ENCODE results near the gene MIS18A. TPM values are rescaled to one million over a fixed set of nuclear protein-coding genes. Genes with fewer than 3 reads are reported as not detected.

Gene MIS18A
- total and polyA plus RNA-seq, 4 donors, result 6.7 to 11.0 (median 10.3) TPM

DNA sequence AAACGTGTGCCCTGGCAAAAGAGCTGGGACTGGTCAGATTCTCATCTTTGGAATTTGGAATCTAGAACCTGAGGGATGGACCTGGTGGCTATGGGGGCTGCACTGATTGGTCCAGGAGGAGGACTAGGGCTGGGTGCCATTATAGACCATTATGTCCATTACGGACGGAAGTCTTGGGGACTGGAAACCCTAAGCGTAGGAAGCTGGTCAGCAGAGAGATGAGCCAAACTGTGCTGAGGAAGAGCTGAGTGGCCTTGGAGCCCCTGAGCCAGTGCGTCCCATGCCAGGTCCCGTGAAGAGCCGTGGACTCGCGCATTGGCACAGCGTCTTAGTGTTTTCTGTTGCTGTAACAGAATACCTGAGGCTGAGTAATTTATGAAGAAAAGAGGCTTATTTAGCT, 29.8 kb upstream of the MIS18A start:
- peaks cover 28% of the 10 kb centered on the region for H3K36me3 ChIP-seq (ENCODE audit: control insufficient read depth, insufficient read depth, low read length)
- no peak overlapping the region for H3K4me3 ChIP-seq (ENCODE audit: low read depth, low read length)
- H3K27me3 ChIP-seq (ENCODE audit: control insufficient read depth, insufficient read depth, low read length), result no peaks in the 10 kb centered on the region
- H3K9me3 ChIP-seq (ENCODE audit: control insufficient read depth, insufficient read depth, low read length), result no peaks in the 10 kb centered on the region
- WGBS (ENCODE audit: insufficient coverage), result 91% methylated on average over 10 of the region's 10 CpGs
- H3K4me1 ChIP-seq (ENCODE audit: control insufficient read depth, insufficient read depth, low read length), result peaks cover 22% of the 10 kb centered on the region
- DNase-seq (ENCODE audit: low read depth in 4 of 6, low spot score in 6 of 6), result no peak
- H3K27ac ChIP-seq (ENCODE audit: low read depth, low read length), result no peak overlapping the region

DNA sequence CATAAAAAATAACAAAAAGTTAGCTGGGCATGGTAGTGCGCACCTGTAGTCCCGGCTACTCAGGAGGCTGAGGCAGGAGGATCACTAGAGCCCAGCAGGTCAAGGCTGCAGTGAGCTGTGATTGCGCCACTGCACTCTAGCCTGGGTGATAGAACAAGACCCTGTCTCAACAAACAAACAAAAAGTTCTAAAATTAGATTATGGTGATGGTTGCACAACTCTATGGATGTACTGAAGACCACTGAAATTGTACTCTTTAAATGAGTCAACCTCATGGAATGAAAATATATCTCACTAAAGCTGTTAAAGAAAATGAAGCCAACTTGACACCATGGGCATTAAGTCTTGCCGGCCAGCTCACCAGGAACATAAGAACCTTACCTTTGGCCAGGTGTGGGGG, 28.9 kb upstream of the MIS18A start:
- DNase-seq (ENCODE audit: low read depth in 4 of 6, low spot score in 6 of 6), result no peak
- peaks cover 26% of the 10 kb centered on the region for H3K36me3 ChIP-seq (ENCODE audit: control insufficient read depth, insufficient read depth, low read length)

DNA sequence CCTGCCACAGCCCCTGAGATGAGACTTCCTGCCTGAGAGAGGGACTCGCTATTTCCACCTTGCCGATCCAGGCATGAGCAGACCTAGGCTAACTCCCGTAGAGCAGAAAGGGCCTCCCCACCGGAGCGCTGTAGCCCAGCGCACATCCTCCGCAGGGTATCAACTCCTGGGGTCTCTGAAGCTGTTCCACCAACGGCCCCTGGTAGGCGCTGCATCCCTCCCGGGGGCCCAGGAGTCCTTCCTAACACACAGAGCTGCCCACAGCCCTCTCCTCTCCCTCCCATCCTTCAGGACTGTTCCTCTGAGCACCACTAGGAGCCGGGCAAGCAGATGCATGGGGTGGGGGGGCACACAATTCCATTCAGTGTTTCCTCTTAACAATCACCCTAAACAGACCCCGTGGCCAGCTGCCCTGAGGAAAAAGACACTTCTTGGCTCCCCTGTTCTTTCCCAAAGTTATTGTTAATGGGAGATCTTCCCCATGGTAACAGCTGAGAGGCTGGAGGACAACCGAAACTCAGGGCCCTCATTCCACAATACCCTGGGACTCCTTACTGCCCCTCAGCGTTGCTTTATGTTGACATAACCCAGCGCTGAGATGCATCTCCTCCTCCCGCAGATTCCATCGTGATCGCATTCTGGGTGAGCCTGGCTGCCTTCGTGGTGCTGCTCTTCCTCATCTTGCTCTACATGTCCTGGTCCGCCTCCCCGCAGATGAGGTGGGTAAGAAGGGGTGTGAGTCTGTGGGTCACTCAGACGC, 27.4 kb upstream of the MIS18A start:
- DNase-seq (ENCODE audit: low read depth in 4 of 6, low spot score in 6 of 6), result peak in 5 of 6 donors; percentile 47 to 87 (median 51)
- no peaks in the 10 kb centered on the region for H3K9me3 ChIP-seq (ENCODE audit: control insufficient read depth, insufficient read depth, low read length)
- H3K27ac ChIP-seq (ENCODE audit: low read depth, low read length), result peak overlapping the region; percentile 78
- 36% methylated on average over 17 of the region's 22 CpGs for WGBS (ENCODE audit: insufficient coverage)
- no peak overlapping the region for H3K4me3 ChIP-seq (ENCODE audit: low read depth, low read length)
- peaks cover 12% of the 10 kb centered on the region for H3K4me1 ChIP-seq (ENCODE audit: control insufficient read depth, insufficient read depth, low read length)
- H3K36me3 ChIP-seq (ENCODE audit: control insufficient read depth, insufficient read depth, low read length), result peaks cover 14% of the 10 kb centered on the region
- H3K27me3 ChIP-seq (ENCODE audit: control insufficient read depth, insufficient read depth, low read length), result no peaks in the 10 kb centered on the region

More for the DNA sequence above, 28.9 kb upstream of the MIS18A start:
- H3K27ac ChIP-seq (ENCODE audit: low read depth, low read length), result no peak overlapping the region
- no peaks in the 10 kb centered on the region for H3K27me3 ChIP-seq (ENCODE audit: control insufficient read depth, insufficient read depth, low read length)
- H3K9me3 ChIP-seq (ENCODE audit: control insufficient read depth, insufficient read depth, low read length), result no peaks in the 10 kb centered on the region
- H3K4me1 ChIP-seq (ENCODE audit: control insufficient read depth, insufficient read depth, low read length), result peaks cover 19% of the 10 kb centered on the region
- H3K4me3 ChIP-seq (ENCODE audit: low read depth, low read length), result no peak overlapping the region
- WGBS (ENCODE audit: insufficient coverage), result 100% methylated on average over 3 of the region's 4 CpGs

DNA sequence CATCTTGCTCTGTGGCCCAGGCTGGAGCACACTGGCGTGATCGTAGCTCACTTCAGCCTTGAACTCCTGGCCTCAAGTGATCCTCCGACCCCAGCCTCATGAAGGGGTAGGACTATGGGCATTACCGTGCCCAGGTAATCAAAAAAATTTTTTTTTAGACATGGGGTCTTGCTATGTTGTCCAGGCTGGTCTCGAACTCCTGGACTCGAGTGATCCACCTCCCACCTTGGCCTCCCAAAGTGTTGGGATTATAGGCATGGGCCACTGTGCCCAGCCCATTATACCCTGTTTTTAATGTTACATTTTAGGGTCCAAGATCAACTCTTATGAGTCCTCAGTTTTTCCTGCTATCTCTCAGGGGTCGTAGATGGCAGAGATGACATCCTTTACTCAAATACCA, 26.1 kb upstream of the MIS18A start:
- Histone ChIP-seq H3K36me3 (ENCODE audit: control insufficient read depth, insufficient read depth, low read length) (peaks cover 13% of the 10 kb centered on the region), H3K4me3 (ENCODE audit: low read depth, low read length) (no peak overlapping the region), H3K27me3 (ENCODE audit: control insufficient read depth, insufficient read depth, low read length) (no peaks in the 10 kb centered on the region), H3K4me1 (ENCODE audit: control insufficient read depth, insufficient read depth, low read length) (peaks cover 12% of the 10 kb centered on the region), H3K27ac (ENCODE audit: low read depth, low read length) (no peak overlapping the region), H3K9me3 (ENCODE audit: control insufficient read depth, insufficient read depth, low read length) (no peaks in the 10 kb centered on the region)
- no peak for DNase-seq (ENCODE audit: low read depth in 4 of 6, low spot score in 6 of 6)
- WGBS (ENCODE audit: insufficient coverage), result 97% methylated on average over 6 of the region's 7 CpGs

DNA sequence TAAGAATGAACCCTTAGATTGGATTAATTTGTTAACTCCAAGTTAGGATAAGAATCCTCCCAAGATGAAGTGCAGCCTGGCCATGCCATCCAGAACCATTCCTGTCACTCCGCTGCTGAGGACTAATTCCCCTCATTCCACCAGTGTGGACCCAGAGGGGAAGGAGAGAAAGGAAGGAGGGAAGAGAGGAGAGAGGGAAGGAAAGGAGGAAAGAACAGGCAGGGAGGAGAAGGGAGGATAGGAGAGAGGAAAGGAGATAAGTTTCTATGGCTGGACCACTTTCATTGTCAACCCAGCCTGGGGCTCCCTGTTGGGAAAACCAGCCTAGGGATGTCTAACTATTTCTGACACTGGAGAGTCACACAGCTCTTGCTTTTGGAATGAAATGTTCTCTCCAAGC, 24.5 kb upstream of the MIS18A start:
- Histone ChIP-seq H3K27me3 (ENCODE audit: control insufficient read depth, insufficient read depth, low read length) (no peaks in the 10 kb centered on the region), H3K9me3 (ENCODE audit: control insufficient read depth, insufficient read depth, low read length) (no peaks in the 10 kb centered on the region), H3K4me1 (ENCODE audit: control insufficient read depth, insufficient read depth, low read length) (peaks cover 12% of the 10 kb centered on the region), H3K4me3 (ENCODE audit: low read depth, low read length) (no peak overlapping the region), H3K27ac (ENCODE audit: low read depth, low read length) (no peak overlapping the region), H3K36me3 (ENCODE audit: control insufficient read depth, insufficient read depth, low read length) (peaks cover 9% of the 10 kb centered on the region)
- no CpG with 5 or more reads among the region's 1 CpG for WGBS (ENCODE audit: insufficient coverage)
- DNase-seq (ENCODE audit: low read depth in 4 of 6, low spot score in 6 of 6), result no peak

DNA sequence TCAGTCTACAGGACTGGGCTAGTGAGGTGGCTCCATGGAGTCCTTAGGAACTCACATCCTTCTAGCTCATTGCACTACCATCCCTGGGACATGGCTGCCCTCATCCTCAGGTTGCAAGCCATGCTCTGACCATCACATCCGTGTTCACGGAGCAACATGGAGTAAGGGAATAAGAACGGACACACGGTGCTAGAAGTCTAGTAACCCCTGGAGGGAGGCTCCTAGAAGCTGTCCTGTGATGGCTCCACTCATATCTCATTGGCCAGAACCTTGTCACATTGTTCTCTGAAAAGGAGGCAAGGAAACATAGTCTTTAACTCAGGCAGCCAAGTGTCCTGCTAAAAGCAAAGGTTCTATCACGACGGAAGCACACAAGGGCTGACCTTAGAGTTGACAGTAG, 23.7 kb upstream of the MIS18A start:
- DNase-seq (ENCODE audit: low read depth in 4 of 6, low spot score in 6 of 6), result no peak
- peaks cover 9% of the 10 kb centered on the region for H3K36me3 ChIP-seq (ENCODE audit: control insufficient read depth, insufficient read depth, low read length)
- H3K4me1 ChIP-seq (ENCODE audit: control insufficient read depth, insufficient read depth, low read length), result peaks cover 12% of the 10 kb centered on the region
- H3K27ac ChIP-seq (ENCODE audit: low read depth, low read length), result no peak overlapping the region
- no peak overlapping the region for H3K4me3 ChIP-seq (ENCODE audit: low read depth, low read length)
- no peaks in the 10 kb centered on the region for H3K27me3 ChIP-seq (ENCODE audit: control insufficient read depth, insufficient read depth, low read length)
- WGBS (ENCODE audit: insufficient coverage), result 100% methylated on average over 2 of the region's 6 CpGs
- no peaks in the 10 kb centered on the region for H3K9me3 ChIP-seq (ENCODE audit: control insufficient read depth, insufficient read depth, low read length)

DNA sequence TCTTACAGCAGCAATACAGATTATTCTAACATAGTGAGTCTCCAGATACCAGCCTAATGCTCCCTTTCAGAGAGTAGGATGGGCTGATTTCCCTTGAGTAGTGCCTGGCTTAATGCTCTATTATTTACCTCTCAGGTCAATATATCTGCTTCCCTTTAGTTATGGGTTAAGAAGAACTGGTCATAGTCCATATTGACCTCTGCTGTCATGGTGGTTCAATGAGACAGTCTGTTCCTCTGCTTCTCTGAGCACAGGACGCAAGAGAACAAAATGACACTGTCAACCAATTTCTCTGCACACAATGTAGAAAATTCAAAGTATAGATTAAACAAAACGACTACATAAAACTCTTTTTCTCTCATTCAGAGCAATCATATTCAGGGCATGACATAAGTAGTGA, 22.7 kb upstream of the MIS18A start:
- H3K4me1 ChIP-seq (ENCODE audit: control insufficient read depth, insufficient read depth, low read length), result peaks cover 11% of the 10 kb centered on the region
- WGBS (ENCODE audit: insufficient coverage), result 80% methylated on average over 1 of the region's 2 CpGs
- DNase-seq (ENCODE audit: low read depth in 4 of 6, low spot score in 6 of 6), result no peak
- no peaks in the 10 kb centered on the region for H3K9me3 ChIP-seq (ENCODE audit: control insufficient read depth, insufficient read depth, low read length)
- no peak overlapping the region for H3K4me3 ChIP-seq (ENCODE audit: low read depth, low read length)
- H3K36me3 ChIP-seq (ENCODE audit: control insufficient read depth, insufficient read depth, low read length), result peaks cover 9% of the 10 kb centered on the region
- H3K27ac ChIP-seq (ENCODE audit: low read depth, low read length), result no peak overlapping the region
- no peaks in the 10 kb centered on the region for H3K27me3 ChIP-seq (ENCODE audit: control insufficient read depth, insufficient read depth, low read length)

DNA sequence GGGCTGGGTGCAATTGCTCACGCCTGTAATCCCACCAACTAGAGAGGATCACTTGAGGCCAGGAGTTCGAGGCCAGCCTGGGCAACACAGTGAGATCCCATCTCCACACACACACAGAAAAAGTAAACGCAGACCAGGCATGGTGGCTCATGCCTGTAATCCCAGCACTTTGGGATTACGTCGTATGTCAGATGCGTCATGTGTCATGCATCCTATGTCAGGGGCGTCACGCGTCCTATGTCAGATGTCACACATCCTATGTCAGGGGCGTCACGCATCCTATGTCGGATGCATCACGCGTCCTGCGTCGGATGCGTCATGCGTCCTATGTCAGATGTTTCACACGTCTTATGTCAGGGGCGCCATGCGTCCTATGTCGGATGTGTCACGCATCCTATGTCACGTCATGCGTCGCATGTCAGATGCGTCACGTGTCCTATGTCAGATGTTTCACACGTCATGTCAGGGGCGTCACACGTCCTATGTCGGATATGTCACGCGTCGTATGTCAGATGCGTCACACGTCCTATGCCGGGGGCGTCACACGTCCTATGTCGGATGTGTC, 21.4 kb upstream of the MIS18A start:
- no peak for DNase-seq (ENCODE audit: low read depth in 4 of 6, low spot score in 6 of 6)
- H3K27ac ChIP-seq (ENCODE audit: low read depth, low read length), result no peak overlapping the region
- WGBS (ENCODE audit: insufficient coverage), result 94% methylated on average over 40 of the region's 41 CpGs
- H3K27me3 ChIP-seq (ENCODE audit: control insufficient read depth, insufficient read depth, low read length), result no peaks in the 10 kb centered on the region
- H3K9me3 ChIP-seq (ENCODE audit: control insufficient read depth, insufficient read depth, low read length), result no peaks in the 10 kb centered on the region
- H3K4me3 ChIP-seq (ENCODE audit: low read depth, low read length), result no peak overlapping the region
- peaks cover 9% of the 10 kb centered on the region for H3K36me3 ChIP-seq (ENCODE audit: control insufficient read depth, insufficient read depth, low read length)
- no peaks in the 10 kb centered on the region for H3K4me1 ChIP-seq (ENCODE audit: control insufficient read depth, insufficient read depth, low read length)

DNA sequence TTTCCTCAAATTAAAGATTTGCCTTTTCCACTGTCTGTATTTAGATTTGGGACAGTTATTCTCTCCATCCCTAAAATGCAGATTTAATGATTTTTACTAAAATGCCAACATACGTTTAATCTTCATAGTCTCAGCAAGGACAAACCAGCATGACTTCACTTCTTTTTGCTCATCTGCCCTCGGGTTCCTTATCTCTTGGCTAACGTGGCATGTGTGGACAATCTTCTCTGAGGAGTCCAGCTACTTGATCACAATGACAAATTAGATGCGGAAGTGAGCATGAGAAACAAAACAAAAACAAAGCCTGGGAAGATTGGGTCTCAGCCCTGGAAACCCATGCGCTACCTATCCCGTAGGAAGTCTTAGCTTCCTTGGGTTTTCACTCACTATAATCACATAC, 20.8 kb upstream of the MIS18A start:
- no peak for DNase-seq (ENCODE audit: low read depth in 4 of 6, low spot score in 6 of 6)
- Histone ChIP-seq H3K4me1 (ENCODE audit: control insufficient read depth, insufficient read depth, low read length) (no peaks in the 10 kb centered on the region), H3K4me3 (ENCODE audit: low read depth, low read length) (no peak overlapping the region), H3K27ac (ENCODE audit: low read depth, low read length) (no peak overlapping the region), H3K9me3 (ENCODE audit: control insufficient read depth, insufficient read depth, low read length) (no peaks in the 10 kb centered on the region), H3K36me3 (ENCODE audit: control insufficient read depth, insufficient read depth, low read length) (peaks cover 9% of the 10 kb centered on the region), H3K27me3 (ENCODE audit: control insufficient read depth, insufficient read depth, low read length) (no peaks in the 10 kb centered on the region)
- WGBS (ENCODE audit: insufficient coverage), result 83% methylated on average over 6 of the region's 6 CpGs

DNA sequence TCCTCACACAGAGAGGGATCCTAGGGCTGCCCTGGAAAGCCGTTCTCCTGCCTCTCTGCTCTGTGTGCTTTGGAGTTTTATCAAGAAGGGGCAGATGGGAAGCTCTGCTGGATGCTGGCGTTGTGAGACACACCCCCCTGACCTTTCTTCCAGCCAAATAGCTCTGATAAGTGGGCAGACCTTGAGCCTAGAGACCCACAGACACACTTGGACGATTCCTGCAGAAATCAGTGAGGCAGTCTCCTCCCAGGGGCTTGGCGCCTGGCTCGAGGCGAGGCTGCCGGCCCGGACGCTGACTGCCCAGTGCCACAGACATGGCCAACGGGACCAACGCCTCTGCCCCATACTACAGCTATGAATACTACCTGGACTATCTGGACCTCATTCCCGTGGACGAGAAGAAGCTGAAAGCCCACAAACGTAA, 19.8 kb upstream of the MIS18A start, which contains the start of gene MRAP:
TSS of gene MRAP (plus strand) at position 198 of the 424 bp plus-strand sequence. CDS start at position 315, 117 bp downstream.
- no peaks in the 10 kb centered on the region for H3K9me3 ChIP-seq (ENCODE audit: control insufficient read depth, insufficient read depth, low read length)
- no peak within 1 kb of the TSS for H3K27ac ChIP-seq (ENCODE audit: low read depth, low read length)
- H3K27me3 ChIP-seq (ENCODE audit: control insufficient read depth, insufficient read depth, low read length), result no peaks in the 10 kb centered on the region
- H3K36me3 ChIP-seq (ENCODE audit: control insufficient read depth, insufficient read depth, low read length), result peaks cover 9% of the 10 kb centered on the region
- 80% methylated on average over 12 of the region's 14 CpGs for WGBS (ENCODE audit: insufficient coverage)
- DNase-seq (ENCODE audit: low read depth in 4 of 6, low spot score in 6 of 6), result no peak
- no peak within 1 kb of the TSS for H3K4me3 ChIP-seq (ENCODE audit: low read depth, low read length)
- no peaks in the 10 kb centered on the region for H3K4me1 ChIP-seq (ENCODE audit: control insufficient read depth, insufficient read depth, low read length)
